Spleen (tissue), 11 donors: ENCODE data around the gene MASP2. TPM values are rescaled to one million over a fixed set of nuclear protein-coding genes. Genes with fewer than 3 reads are reported as not detected.
A peak's percentile ranks its signal among the peaks of the same experiment; 100 is the strongest.
"Not testable (repeated sequence)": the region's sequence is repeated elsewhere in the genome, so short reads cannot be mapped to it uniquely, and the experiment has no call there.

Source experiments
- DNase-seq: peaks from one replicate; pipeline ENCODE4 v3.0.0-alpha.2; 2020
- H3K27ac ChIP-seq, 8 donors: fragments of 200-600 bp; sonication (generic) in 7 of 8; 1 replicate in 4 of 8; 2 replicates in 4 of 8; pipeline versions ENCODE4 v1.5.0 to v1.8.0; 2016 to 2021; ENCODE audit warnings: inconsistent platforms in 4 of 8, mild to moderate bottlenecking in 4 of 8, moderate library complexity in 1 of 8
- H3K27me3 ChIP-seq, 7 donors: fragments of 200-600 bp; sonication (generic) in 6 of 7; replicated peaks in 1 of 7; 1 replicate in 4 of 7; 2 replicates in 3 of 7; pipeline versions ENCODE4 v1.5.0 to v1.8.0; 2016 to 2021; ENCODE audit warnings: inconsistent platforms in 3 of 7, mild to moderate bottlenecking in 1 of 7
- H3K36me3 ChIP-seq, 6 donors: fragments of 200-600 bp; sonication (generic) in 5 of 6; 1 replicate in 4 of 6; 2 replicates in 2 of 6; pipeline versions ENCODE4 v1.5.0 to v1.8.0; 2016 to 2021; ENCODE audit warnings: inconsistent platforms in 2 of 6
- H3K4me1 ChIP-seq, 6 donors: fragments of 200-600 bp; sonication (generic) in 5 of 6; 1 replicate in 3 of 6; 2 replicates in 3 of 6; pipeline versions ENCODE4 v1.5.0 to v1.8.0; 2016 to 2021; ENCODE audit warnings: inconsistent platforms in 3 of 6
- H3K4me3 ChIP-seq, 8 donors: fragments of 200-600 bp; sonication (generic) in 7 of 8; 1 replicate in 4 of 8; 2 replicates in 4 of 8; pipeline versions ENCODE4 v1.5.0 to v1.8.0; 2016 to 2021; ENCODE audit warnings: inconsistent platforms in 4 of 8, mild to moderate bottlenecking in 4 of 8, moderate library complexity in 2 of 8
- H3K9me3 ChIP-seq, 8 donors: fragments of 200-600 bp; sonication (generic) in 7 of 8; 1 replicate in 4 of 8; 2 replicates in 4 of 8; pipeline versions ENCODE4 v1.5.0 to v1.8.0; 2016 to 2021; ENCODE audit warnings: inconsistent platforms in 4 of 8
- CTCF ChIP-seq, 11 experiments: fragments of 200-600 bp in 7 of 11; fragments of 450-650 bp in 4 of 11; sonication (generic) in 4 of 11; IDR thresholded peaks in 8 of 11; conservative IDR thresholded peaks in 3 of 11; 1 replicate in 7 of 11; 2 replicates in 4 of 11; pipeline versions ENCODE4 v1.4.0 to v1.8.0; 2016 to 2021; ENCODE audit warnings: antibody characterized with exemption in 11 of 11, inconsistent platforms in 4 of 11, mild to moderate bottlenecking in 1 of 11
- POLR2A ChIP-seq, 3 donors: fragments of 450-650 bp; IDR thresholded peaks; one replicate each; pipeline ENCODE4 v1.5.1; 2017; ENCODE audit warnings: antibody characterized with exemption in 3 of 3, mild to moderate bottlenecking in 1 of 3
- POLR2AphosphoS5 ChIP-seq, 3 donors: sonication (generic); formaldehyde crosslinking; IDR thresholded peaks; one replicate each; pipeline ENCODE4 v1.5.1; 2017; ENCODE audit warnings: antibody characterized with exemption in 3 of 3
- WGBS, 5 donors: extraction: QIAGEN DNeasy Blood & Tissue Kit in 3 of 5; methylation state at CpG; one replicate each; pipeline versions ENCODE4 v1.1.5 to v1.1.7; 2013 to 2018; 5-methylcytosine and 5-hydroxymethylcytosine counted together
- intact Hi-C: fragments of 100-400 bp; cut with DNase I; formaldehyde crosslinking; loops from one replicate; pipeline ENCODE4 v1.15.0; 2023; ENCODE audit warnings: low total_unique reads
- polyA plus RNA-seq, 3 donors: library from polyadenylated mRNA; stranded (reverse); fragments of 200-250 nt; gene quantifications; one replicate each; pipeline ENCODE4 v1.2.1, GENCODE V29; 2013
- total RNA-seq, 7 donors: library from RNA; depleted of rRNA in 3 of 7; stranded (reverse); fragments of >200 nt in 3 of 7; fragmentation: NEBNext Ultra II Directional in 4 of 7; extraction: Animal tissue kit (Norgen Biotek cat#: 25700) in 4 of 7; gene quantifications; one replicate each; pipeline versions ENCODE4 v1.1.0 to v1.2.1, GENCODE V29; 2016 to 2021
- donor health status: healthy with polysubstance abuse.
- donor health status: DM: no; HTN: no; CAD: no; lungs with moderate emphysema.
- donor health status: DM: no; HTN: no; CAD: no.
- donor health status: Bipolar disorder and iron deficiency.
- donor health status: healthy.
- donor health status: DM: no; HTN: no; CAD: no.
- donor health status: DM: yes; HTN: yes; CAD: no.

Gene MASP2
- total and polyA plus RNA-seq, 10 donors, result 0.06 TPM; not detected in 9

- H3K4me3 ChIP-seq, result no peak overlapping the region
- no peak for DNase-seq
- 88 to 94% (median 91%) methylated on average over 7 of the region's 7 CpGs for WGBS, 5 donors
- TF ChIP-seq POLR2AphosphoS5 (IDR thresholded peaks at IDR 0.05) (no peak), CTCF (IDR thresholded peaks at IDR 0.05 in 8 of 11, conservative IDR thresholded peaks at IDR 0.05 in 3 of 11) (no peak), POLR2A (IDR thresholded peaks at IDR 0.05) (no peak)
- no peaks in the 10 kb centered on the region for H3K9me3 ChIP-seq
- H3K4me1 ChIP-seq, result peaks cover 15 to 61% (median 26%) of the 10 kb centered on the region in 6 donors
- no peak overlapping the region for H3K27ac ChIP-seq
- intact Hi-C loops, result no loop called here
- H3K36me3 ChIP-seq, result peaks cover 3 to 100% (median 97%) of the 10 kb centered on the region in 6 donors
- H3K27me3 ChIP-seq, result no peaks in the 10 kb centered on the region
Measured at GRCh38 chr1:11019971-11020370, 27.1 kb downstream of the MASP2 start.

- H3K27me3 ChIP-seq, H3K4me3 ChIP-seq, DNase-seq, H3K9me3 ChIP-seq, intact Hi-C loops, H3K27ac ChIP-seq: not testable (repeated sequence)
- H3K36me3 ChIP-seq, result peaks cover 3 to 100% (median 98%) of the 10 kb centered on the region in 6 donors
- 88 to 94% (median 89%) methylated on average over 8 of the region's 8 CpGs for WGBS, 5 donors
- H3K4me1 ChIP-seq, result peaks cover 21 to 63% (median 32%) of the 10 kb centered on the region in 6 donors
Measured at GRCh38 chr1:11019358-11019757, 27.7 kb downstream of the MASP2 start.

- Histone ChIP-seq H3K4me1 (peaks cover 33 to 66% (median 51%) of the 10 kb centered on the region in 6 donors), H3K4me3 (peak overlapping the region; percentile 89 to 100 (median 98)), H3K9me3 (no peaks in the 10 kb centered on the region), H3K27ac (peak overlapping the region; percentile 86 to 97 (median 95)), H3K36me3 (peaks cover 0 to 49% (median 45%) of the 10 kb centered on the region in 6 donors), H3K27me3 (no peaks in the 10 kb centered on the region)
- no peak for DNase-seq
- 1 to 3% (median 2%) methylated on average over 11 of the region's 11 CpGs for WGBS, 5 donors
- TF ChIP-seq POLR2AphosphoS5 (IDR thresholded peaks at IDR 0.05), result no peak
- no peak for TF ChIP-seq POLR2A (IDR thresholded peaks at IDR 0.05)
- no peak for TF ChIP-seq CTCF (IDR thresholded peaks at IDR 0.05 in 8 of 11, conservative IDR thresholded peaks at IDR 0.05 in 3 of 11)
- intact Hi-C loops, result no loop called here
Measured at GRCh38 chr1:11013160-11013531, 33.9 kb downstream of the MASP2 start.

GRCh38 chr1:11012260-11013159, 34.5 kb downstream of the MASP2 start, which contains the start of gene TARDBP:
Gene TARDBP (plus strand): TSS chr1:11012654. CDS start chr1:11013728, 1,074 bp downstream.
- 0 to 1% (median 0%) methylated on average over 60 to 94 of the region's 94 CpGs for WGBS, 5 donors
- Histone ChIP-seq H3K27ac (peak within 1 kb of the TSS; percentile 86 to 97 (median 95)), H3K9me3 (no peaks in the 10 kb centered on the region), H3K36me3 (peaks cover 0 to 43% (median 38%) of the 10 kb centered on the region in 6 donors), H3K4me3 (peak within 1 kb of the TSS; percentile 89 to 100 (median 98)), H3K27me3 (no peaks in the 10 kb centered on the region), H3K4me1 (peaks cover 33 to 59% (median 48%) of the 10 kb centered on the region in 6 donors)
- TF ChIP-seq CTCF (IDR thresholded peaks at IDR 0.05 in 8 of 11, conservative IDR thresholded peaks at IDR 0.05 in 3 of 11), result peak in 4 of 11 experiments; percentile 33 to 50 (median 42)
- peak; percentile 96 to 99 (median 97) for TF ChIP-seq POLR2AphosphoS5 (IDR thresholded peaks at IDR 0.05)
- peak; percentile 64 to 69 (median 67) for TF ChIP-seq POLR2A (IDR thresholded peaks at IDR 0.05)
- intact Hi-C loops, result no loop called here
- peak; percentile 97 for DNase-seq
